Glutamatergic neuron (in vitro differentiated cells): ENCODE data around the gene WNK4. TPM values are rescaled to one million over a fixed set of nuclear protein-coding genes. Genes with fewer than 3 reads are reported as not detected.

ENCODE experiments used
- DNase-seq: peaks from one replicate; pipeline ENCODE4 v3.0.0; 2022
- H3K27ac Mint-ChIP-seq: one replicate; pipeline ENCODE4 v1.8.0; 2020; ENCODE audit warnings: mild to moderate bottlenecking, mixed read lengths, inconsistent platforms; ENCODE audit not compliant: unreplicated experiment
- H3K27me3 Mint-ChIP-seq: one replicate; pipeline ENCODE4 v1.8.0; 2020; ENCODE audit warnings: mild to moderate bottlenecking, moderate library complexity, mixed read lengths, inconsistent platforms; ENCODE audit not compliant: unreplicated experiment
- H3K36me3 Mint-ChIP-seq: one replicate; pipeline ENCODE4 v1.8.0; 2020; ENCODE audit warnings: mild to moderate bottlenecking, mixed read lengths, inconsistent platforms; ENCODE audit not compliant: unreplicated experiment
- H3K4me1 Mint-ChIP-seq: one replicate; pipeline ENCODE4 v1.8.0; 2020; ENCODE audit warnings: mild to moderate bottlenecking, low read depth, mixed read lengths, inconsistent platforms; ENCODE audit not compliant: unreplicated experiment
- H3K4me3 Mint-ChIP-seq: one replicate; pipeline ENCODE4 v1.8.0; 2020; ENCODE audit warnings: mild to moderate bottlenecking, mixed read lengths, inconsistent platforms; ENCODE audit not compliant: unreplicated experiment
- H3K9me3 Mint-ChIP-seq: one replicate; pipeline ENCODE4 v1.8.0; 2020; ENCODE audit warnings: mild to moderate bottlenecking, moderate library complexity, mixed read lengths, inconsistent platforms; ENCODE audit not compliant: unreplicated experiment
- CTCF ChIP-seq: fragments of 200-600 bp; sonication (generic); IDR thresholded peaks from one replicate; pipeline ENCODE4 v1.5.0; 2021; ENCODE audit not compliant: partially characterized antibody, unreplicated experiment
- total RNA-seq: library from RNA; stranded (reverse); fragmentation: NEBNext Ultra II Directional; extraction: Animal tissue kit (Norgen Biotek cat#: 25700); gene quantifications from one replicate; pipeline ENCODE4 v1.2.1, GENCODE V29; 2021; ENCODE audit not compliant: unreplicated experiment

The WNK4 gene
- total RNA-seq, 1 donor from 2014 or later: 2.7 TPM

DNA sequence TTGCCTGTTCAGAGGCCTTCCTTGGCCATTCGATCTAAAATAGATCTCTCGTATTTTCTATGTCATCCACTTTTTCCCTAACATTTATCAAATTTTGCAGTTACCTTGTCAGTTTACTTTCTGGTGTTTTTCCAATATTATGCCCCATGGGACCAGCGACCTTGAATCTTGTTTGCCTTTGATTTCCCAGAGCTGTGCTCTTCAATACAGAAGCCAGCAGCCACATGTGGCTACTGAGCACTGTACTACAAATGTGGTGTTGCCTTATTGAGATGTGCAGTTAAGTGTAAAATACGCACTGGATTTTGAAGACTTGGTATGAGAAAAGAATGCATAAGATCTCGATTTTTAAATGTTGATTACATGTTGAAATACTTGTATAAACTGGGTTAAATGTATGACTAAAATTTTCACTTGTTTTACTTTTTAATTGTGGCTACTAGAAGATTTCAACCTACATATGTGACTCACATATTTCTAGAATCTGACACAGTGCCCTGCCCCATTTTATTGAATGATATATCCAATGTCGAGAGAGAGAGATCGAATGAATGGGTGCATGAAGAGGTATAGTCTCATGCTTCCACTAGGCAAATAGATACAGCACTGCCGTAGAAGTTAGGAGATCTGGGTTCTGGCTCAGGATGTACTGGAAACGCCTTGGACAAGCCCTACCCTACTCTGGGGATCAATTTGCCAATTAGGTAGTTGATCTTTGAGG lies 52.0 kb downstream of the WNK4 start:
- H3K9me3 Mint-ChIP-seq: peaks cover 5% of the 10 kb centered on the region
- no peak for TF ChIP-seq CTCF
- H3K36me3 Mint-ChIP-seq: no peaks in the 10 kb centered on the region
- H3K4me1 Mint-ChIP-seq: peaks cover 9% of the 10 kb centered on the region
- peak overlapping the region; percentile 85 for H3K4me3 Mint-ChIP-seq
- DNase-seq: no peak
- H3K27ac Mint-ChIP-seq: peak overlapping the region; percentile 63
- no peaks in the 10 kb centered on the region for H3K27me3 Mint-ChIP-seq

DNA sequence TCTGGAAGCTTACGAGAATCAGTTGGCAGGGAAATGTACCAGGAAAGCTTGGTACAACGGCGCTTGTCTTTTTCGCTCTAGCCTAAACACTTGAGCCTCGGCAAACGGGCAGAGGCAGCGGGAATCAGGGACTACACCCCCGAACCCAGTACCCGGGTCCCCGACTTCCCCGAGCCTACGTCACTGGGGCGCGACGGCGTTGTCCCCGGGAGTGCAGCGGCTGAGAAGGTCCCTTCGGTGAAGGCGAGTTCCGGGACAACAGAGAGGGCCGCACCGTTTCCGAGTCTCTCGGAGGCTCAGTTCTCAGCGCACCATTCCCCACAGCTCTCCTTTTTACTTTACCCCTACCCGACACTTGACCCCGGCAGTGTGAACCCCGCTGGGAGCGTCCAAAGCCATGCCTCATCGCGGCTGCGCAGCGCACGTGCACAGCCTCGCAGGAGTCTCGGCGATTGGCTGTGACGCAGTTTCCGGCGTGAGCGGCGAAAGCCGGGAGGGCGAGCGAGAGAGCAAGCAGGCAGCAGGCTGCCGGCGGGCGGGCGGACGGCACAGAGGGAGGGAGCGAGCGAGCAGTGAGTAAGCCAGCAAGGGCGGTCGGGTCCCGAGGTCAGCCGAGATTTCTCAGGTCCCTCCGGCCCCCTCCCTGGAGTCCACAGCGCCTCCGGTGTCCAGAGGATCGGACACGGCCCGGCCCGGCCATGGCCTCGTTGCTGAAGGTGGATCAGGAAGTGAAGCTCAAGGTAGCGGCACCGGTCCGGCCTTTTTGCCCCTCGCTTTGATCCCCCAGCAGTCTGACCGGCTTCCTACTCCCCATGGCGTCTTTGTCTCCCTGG lies 52.7 kb downstream of the WNK4 start, which contains the start of gene PSME3:
PSME3 (plus strand) TSS at position 464 of the 833 bp plus-strand sequence; CDS start at position 699, 235 bp downstream.
- peak; percentile 92 for DNase-seq
- Mint-ChIP-seq H3K27me3 (no peaks in the 10 kb centered on the region), H3K9me3 (peaks cover 7% of the 10 kb centered on the region), H3K4me3 (peak within 1 kb of the TSS; percentile 85), H3K4me1 (peaks cover 9% of the 10 kb centered on the region), H3K36me3 (no peaks in the 10 kb centered on the region), H3K27ac (peak within 1 kb of the TSS; percentile 63)
- no peak for TF ChIP-seq CTCF

GRCh38 chr17:42833767-42834422 lies 53.5 kb downstream of the WNK4 start:
- no peaks in the 10 kb centered on the region for H3K36me3 Mint-ChIP-seq
- H3K4me1 Mint-ChIP-seq: peaks cover 9% of the 10 kb centered on the region
- H3K9me3 Mint-ChIP-seq: peaks cover 7% of the 10 kb centered on the region
- no peak for TF ChIP-seq CTCF
- no peaks in the 10 kb centered on the region for H3K27me3 Mint-ChIP-seq
- peak overlapping the region; percentile 63 for H3K27ac Mint-ChIP-seq
- H3K4me3 Mint-ChIP-seq: peak overlapping the region; percentile 85
- peak; percentile 65 for DNase-seq

- no peak for DNase-seq
- Mint-ChIP-seq H3K4me1 (peaks cover 9% of the 10 kb centered on the region), H3K36me3 (no peaks in the 10 kb centered on the region), H3K4me3 (no peak overlapping the region), H3K27me3 (no peaks in the 10 kb centered on the region), H3K9me3 (peaks cover 7% of the 10 kb centered on the region), H3K27ac (no peak overlapping the region)
- TF ChIP-seq CTCF: no peak
Measured at GRCh38 chr17:42835732-42836131, 55.3 kb downstream of the WNK4 start.
